ENCODE data around the gene GTPBP2. TPM values are rescaled to one million over a fixed set of nuclear protein-coding genes. Genes with fewer than 3 reads are reported as not detected.

The GTPBP2 gene
- total and polyA plus RNA-seq, 2 of the 13 experiments (the other 11 are each of a cell fraction or from before 2014, with no cell fraction given), result 26.9 to 88.2 TPM

GRCh38 chr6:43668151-43669028, 39.3 kb upstream of the GTPBP2 start (continued):
- TF ChIP-seq, protein P1, sequence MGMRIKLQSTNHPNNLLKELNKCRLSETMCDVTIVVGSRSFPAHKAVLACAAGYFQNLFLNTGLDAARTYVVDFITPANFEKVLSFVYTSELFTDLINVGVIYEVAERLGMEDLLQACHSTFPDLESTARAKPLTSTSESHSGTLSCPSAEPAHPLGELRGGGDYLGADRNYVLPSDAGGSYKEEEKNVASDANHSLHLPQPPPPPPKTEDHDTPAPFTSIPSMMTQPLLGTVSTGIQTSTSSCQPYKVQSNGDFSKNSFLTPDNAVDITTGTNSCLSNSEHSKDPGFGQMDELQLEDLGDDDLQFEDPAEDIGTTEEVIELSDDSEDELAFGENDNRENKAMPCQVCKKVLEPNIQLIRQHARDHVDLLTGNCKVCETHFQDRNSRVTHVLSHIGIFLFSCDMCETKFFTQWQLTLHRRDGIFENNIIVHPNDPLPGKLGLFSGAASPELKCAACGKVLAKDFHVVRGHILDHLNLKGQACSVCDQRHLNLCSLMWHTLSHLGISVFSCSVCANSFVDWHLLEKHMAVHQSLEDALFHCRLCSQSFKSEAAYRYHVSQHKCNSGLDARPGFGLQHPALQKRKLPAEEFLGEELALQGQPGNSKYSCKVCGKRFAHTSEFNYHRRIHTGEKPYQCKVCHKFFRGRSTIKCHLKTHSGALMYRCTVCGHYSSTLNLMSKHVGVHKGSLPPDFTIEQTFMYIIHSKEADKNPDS (CRISPR knock-in tag; IDR thresholded peaks at IDR 0.05), result peak; percentile 42
- TF ChIP-seq PLRG1 (conservative IDR thresholded peaks at IDR 0.05) (no peak), PPARG (CRISPR knock-in tag; conservative IDR thresholded peaks at IDR 0.05) (peak; percentile 83), ZBED4 (CRISPR knock-in tag; IDR thresholded peaks at IDR 0.05; ENCODE audit: borderline replicate concordance) (no peak), CEBPB (IDR thresholded peaks at IDR 0.05; ENCODE audit: borderline replicate concordance, low read depth, low read length) (no peak), RBAK (CRISPR knock-in tag; IDR thresholded peaks at IDR 0.05) (no peak; the same call in 1 of the 2 replicates), ZNF136 (CRISPR knock-in tag; IDR thresholded peaks at IDR 0.05; ENCODE audit: low read depth) (peak; percentile 61; the same call in 1 of the 2 replicates), PRDM4 (CRISPR knock-in tag; IDR thresholded peaks at IDR 0.05; ENCODE audit: borderline replicate concordance) (no peak), FOXP1 (IDR thresholded peaks at IDR 0.05) (no peak), FOXP1 (CRISPR knock-in tag; IDR thresholded peaks at IDR 0.05) (no peak), SCMH1 (CRISPR knock-in tag; IDR thresholded peaks at IDR 0.05; ENCODE audit: borderline replicate concordance) (no peak), ZNF720 (CRISPR knock-in tag; IDR thresholded peaks at IDR 0.05) (no peak), ZNF317 (CRISPR knock-in tag; IDR thresholded peaks at IDR 0.05) (no peak; the same call in none of the 2 replicates), ZNF563 (CRISPR knock-in tag; IDR thresholded peaks at IDR 0.05) (no peak; the same call in 1 of the 2 replicates), TRIM24 (CRISPR knock-in tag; IDR thresholded peaks at IDR 0.05) (no peak), PLSCR1 (CRISPR knock-in tag; IDR thresholded peaks at IDR 0.05; ENCODE audit: borderline replicate concordance) (no peak)
- TF ChIP-seq, protein P2, sequence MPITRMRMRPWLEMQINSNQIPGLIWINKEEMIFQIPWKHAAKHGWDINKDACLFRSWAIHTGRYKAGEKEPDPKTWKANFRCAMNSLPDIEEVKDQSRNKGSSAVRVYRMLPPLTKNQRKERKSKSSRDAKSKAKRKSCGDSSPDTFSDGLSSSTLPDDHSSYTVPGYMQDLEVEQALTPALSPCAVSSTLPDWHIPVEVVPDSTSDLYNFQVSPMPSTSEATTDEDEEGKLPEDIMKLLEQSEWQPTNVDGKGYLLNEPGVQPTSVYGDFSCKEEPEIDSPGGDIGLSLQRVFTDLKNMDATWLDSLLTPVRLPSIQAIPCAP (CRISPR knock-in tag; IDR thresholded peaks at IDR 0.05; ENCODE audit: low read depth), result 0 out of 2 replicates have a peak, but pooled peaks have one; percentile 63
- TF ChIP-seq, protein P3, sequence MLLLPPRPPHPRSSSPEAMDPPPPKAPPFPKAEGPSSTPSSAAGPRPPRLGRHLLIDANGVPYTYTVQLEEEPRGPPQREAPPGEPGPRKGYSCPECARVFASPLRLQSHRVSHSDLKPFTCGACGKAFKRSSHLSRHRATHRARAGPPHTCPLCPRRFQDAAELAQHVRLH (CRISPR knock-in tag; IDR thresholded peaks at IDR 0.05; ENCODE audit: borderline replicate concordance, low read depth), result peak; percentile 79; the same call in 1 of the 2 replicates
